Thoracic aorta (tissue), 2 donors: ENCODE data around the gene CFAP65. TPM values are rescaled to one million over a fixed set of nuclear protein-coding genes. Genes with fewer than 3 reads are reported as not detected.

Experiments
- ATAC-seq: fragments of 150-250 bp; one replicate; pipeline ENCODE4 v1.8.0; 2017; ENCODE audit warnings: low read depth; ENCODE audit not compliant: insufficient number of reproducible peaks, low FRiP score
- DNase-seq: peaks from one replicate; pipeline ENCODE4 v3.0.0-alpha.2; 2020; ENCODE audit warnings: low spot score
- H3K27ac ChIP-seq, 2 donors: fragments of 200-600 bp; sonication (generic); 1 replicate in 1 of 2; 2 replicates in 1 of 2; pipeline ENCODE4 v1.5.1; 2016; ENCODE audit warnings: mild to moderate bottlenecking in 2 of 2, moderate library complexity in 2 of 2
- H3K27me3 ChIP-seq: fragments of 200-600 bp; sonication (generic); replicated peaks from 2 replicates; pipeline ENCODE4 v1.6.0; 2016; ENCODE audit warnings: mild to moderate bottlenecking; ENCODE audit not compliant: insufficient read depth
- H3K36me3 ChIP-seq: fragments of 200-600 bp; sonication (generic); one replicate; pipeline ENCODE4 v1.5.1; 2016
- H3K4me1 ChIP-seq, 2 donors: fragments of 200-600 bp; sonication (generic); 1 replicate in 1 of 2; 2 replicates in 1 of 2; pipeline versions ENCODE4 v1.5.1 to v1.6.0; 2016; ENCODE audit warnings: low read depth in 2 of 2, mild to moderate bottlenecking in 1 of 2; ENCODE audit not compliant: control insufficient read depth in 1 of 2
- H3K4me3 ChIP-seq: fragments of 200-600 bp; sonication (generic); 2 replicates; pipeline ENCODE4 v1.5.1; 2016; ENCODE audit warnings: mild to moderate bottlenecking
- H3K9me3 ChIP-seq: fragments of 200-600 bp; sonication (generic); 2 replicates; pipeline ENCODE4 v1.5.1; 2016
- total RNA-seq, 2 donors: library from RNA; depleted of rRNA; stranded (reverse); fragments of >200 nt; gene quantifications; one replicate each; pipeline versions ENCODE4 v1.1.0 to v1.2.3, GENCODE V29; 2016
- TF ChIP-seq, protein P1 (sequence below): fragments of 200-600 bp; sonication (generic); IDR thresholded peaks from one replicate; pipeline ENCODE4 v1.5.1; 2019; ENCODE audit warnings: antibody characterized with exemption

Gene CFAP65, protein sequence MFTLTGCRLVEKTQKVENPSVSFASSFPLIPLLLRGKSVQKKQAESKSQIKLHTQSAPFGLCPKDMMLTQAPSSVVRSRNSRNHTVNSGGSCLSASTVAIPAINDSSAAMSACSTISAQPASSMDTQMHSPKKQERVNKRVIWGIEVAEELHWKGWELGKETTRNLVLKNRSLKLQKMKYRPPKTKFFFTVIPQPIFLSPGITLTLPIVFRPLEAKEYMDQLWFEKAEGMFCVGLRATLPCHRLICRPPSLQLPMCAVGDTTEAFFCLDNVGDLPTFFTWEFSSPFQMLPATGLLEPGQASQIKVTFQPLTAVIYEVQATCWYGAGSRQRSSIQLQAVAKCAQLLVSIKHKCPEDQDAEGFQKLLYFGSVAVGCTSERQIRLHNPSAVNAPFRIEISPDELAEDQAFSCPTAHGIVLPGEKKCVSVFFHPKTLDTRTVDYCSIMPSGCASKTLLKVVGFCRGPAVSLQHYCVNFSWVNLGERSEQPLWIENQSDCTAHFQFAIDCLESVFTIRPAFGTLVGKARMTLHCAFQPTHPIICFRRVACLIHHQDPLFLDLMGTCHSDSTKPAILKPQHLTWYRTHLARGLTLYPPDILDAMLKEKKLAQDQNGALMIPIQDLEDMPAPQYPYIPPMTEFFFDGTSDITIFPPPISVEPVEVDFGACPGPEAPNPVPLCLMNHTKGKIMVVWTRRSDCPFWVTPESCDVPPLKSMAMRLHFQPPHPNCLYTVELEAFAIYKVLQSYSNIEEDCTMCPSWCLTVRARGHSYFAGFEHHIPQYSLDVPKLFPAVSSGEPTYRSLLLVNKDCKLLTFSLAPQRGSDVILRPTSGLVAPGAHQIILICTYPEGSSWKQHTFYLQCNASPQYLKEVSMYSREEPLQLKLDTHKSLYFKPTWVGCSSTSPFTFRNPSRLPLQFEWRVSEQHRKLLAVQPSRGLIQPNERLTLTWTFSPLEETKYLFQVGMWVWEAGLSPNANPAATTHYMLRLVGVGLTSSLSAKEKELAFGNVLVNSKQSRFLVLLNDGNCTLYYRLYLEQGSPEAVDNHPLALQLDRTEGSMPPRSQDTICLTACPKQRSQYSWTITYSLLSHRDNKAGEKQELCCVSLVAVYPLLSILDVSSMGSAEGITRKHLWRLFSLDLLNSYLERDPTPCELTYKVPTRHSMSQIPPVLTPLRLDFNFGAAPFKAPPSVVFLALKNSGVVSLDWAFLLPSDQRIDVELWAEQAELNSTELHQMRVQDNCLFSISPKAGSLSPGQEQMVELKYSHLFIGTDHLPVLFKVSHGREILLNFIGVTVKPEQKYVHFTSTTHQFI (N-terminal part only)
- not detected for total RNA-seq

DNA sequence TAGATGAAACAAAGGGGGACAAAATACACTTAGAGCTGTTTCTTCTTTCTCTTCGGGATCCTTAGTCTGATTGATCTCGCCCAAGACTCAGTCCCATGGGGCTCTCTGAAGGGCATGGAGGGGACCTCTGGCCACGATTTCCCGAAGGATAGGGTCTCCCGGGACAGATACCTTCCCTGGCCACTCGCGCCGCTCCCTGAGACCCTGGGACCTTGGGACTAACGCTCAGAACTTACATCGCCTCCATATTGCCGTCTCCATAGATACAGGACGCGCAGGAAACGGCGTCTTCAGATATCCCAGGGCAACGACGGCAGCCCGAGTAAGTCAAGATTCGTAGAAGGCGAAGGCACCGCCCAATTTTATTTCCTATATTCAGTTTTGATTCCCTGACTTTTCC is at the start of gene CFAP65:
Gene CFAP65, minus strand, starts transcription at position 265 of the 400 bp plus-strand sequence. CDS start 2,468 bp downstream, outside the sequence.
- no peaks in the 10 kb centered on the region for H3K36me3 ChIP-seq
- H3K27ac ChIP-seq: no peak within 1 kb of the TSS
- H3K9me3 ChIP-seq: no peaks in the 10 kb centered on the region
- DNase-seq (no peak), ATAC-seq (no peak)
- no peaks in the 10 kb centered on the region for H3K27me3 ChIP-seq
- TF ChIP-seq, protein P1, sequence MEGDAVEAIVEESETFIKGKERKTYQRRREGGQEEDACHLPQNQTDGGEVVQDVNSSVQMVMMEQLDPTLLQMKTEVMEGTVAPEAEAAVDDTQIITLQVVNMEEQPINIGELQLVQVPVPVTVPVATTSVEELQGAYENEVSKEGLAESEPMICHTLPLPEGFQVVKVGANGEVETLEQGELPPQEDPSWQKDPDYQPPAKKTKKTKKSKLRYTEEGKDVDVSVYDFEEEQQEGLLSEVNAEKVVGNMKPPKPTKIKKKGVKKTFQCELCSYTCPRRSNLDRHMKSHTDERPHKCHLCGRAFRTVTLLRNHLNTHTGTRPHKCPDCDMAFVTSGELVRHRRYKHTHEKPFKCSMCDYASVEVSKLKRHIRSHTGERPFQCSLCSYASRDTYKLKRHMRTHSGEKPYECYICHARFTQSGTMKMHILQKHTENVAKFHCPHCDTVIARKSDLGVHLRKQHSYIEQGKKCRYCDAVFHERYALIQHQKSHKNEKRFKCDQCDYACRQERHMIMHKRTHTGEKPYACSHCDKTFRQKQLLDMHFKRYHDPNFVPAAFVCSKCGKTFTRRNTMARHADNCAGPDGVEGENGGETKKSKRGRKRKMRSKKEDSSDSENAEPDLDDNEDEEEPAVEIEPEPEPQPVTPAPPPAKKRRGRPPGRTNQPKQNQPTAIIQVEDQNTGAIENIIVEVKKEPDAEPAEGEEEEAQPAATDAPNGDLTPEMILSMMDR: no peak
- peak within 1 kb of the TSS; percentile 39 for H3K4me3 ChIP-seq
- H3K4me1 ChIP-seq: peaks cover 0 to 4% of the 10 kb centered on the region in 2 donors

DNA sequence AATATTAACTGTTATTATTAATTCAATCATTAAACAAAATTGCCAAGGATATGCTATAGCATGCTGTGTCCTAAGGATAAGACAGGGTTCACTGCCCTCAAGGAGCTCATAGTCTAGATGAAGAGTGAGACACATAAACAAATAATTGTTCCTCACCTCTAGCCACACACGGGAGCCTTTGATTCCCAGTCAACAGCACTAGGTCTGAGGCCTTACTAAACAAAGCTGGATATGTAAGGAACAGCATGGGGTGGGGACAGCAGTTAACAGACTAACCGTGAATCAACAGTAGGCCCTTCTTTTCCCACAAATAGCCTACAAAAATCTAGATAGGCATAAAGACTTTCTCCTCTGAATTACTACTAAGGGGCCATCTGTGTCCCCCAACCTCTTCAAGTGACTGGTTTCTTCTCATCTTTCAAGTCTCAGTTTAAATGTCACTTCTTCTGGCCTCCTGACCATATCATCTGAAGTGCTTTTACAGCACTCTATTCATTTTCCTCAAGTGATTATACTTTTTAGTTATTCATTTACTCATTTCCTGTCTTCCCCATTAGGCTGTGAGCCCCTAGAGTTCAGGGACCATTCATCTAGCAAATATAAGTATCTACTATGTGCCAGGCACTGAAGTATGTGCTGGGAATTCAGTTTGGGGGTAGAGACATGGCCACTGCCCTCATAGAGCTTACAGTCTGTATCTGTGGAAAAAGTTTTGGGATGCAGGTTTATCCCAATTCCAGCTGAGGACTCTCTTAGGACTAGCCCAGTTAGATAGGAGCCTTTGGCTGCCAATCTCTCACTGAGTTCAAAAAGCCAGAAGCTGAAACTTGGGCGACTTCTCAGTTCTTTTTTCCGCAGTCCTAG is 49.4 kb upstream of the CFAP65 start:
- Histone ChIP-seq H3K27ac (no peak overlapping the region), H3K4me3 (no peak overlapping the region), H3K4me1 (no peaks in the 10 kb centered on the region), H3K27me3 (no peaks in the 10 kb centered on the region), H3K36me3 (peaks cover 8% of the 10 kb centered on the region), H3K9me3 (no peaks in the 10 kb centered on the region)
- no peak for ATAC-seq
- no peak for DNase-seq
- TF ChIP-seq, protein P1: no peak

DNA sequence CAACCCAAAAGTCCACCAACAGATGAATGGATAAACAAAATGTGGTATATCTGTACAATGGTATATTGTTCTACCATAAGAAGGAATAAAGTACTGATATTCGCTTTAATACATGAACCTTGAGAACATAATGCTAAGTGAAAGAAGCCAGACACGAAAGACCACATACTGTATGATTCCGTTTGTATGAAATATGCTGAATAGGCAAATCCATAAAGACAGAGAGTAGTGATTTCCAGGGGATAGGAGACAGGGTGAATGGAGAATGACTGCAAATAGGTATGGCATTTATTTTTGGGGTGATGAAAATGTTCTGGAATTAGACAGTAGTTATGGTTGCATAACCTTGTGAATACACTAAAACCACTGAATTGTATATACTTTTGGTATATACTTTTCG is 48.0 kb upstream of the CFAP65 start:
- H3K4me3 ChIP-seq: no peak overlapping the region
- H3K4me1 ChIP-seq: no peaks in the 10 kb centered on the region
- TF ChIP-seq, protein P1: no peak
- H3K36me3 ChIP-seq: no peaks in the 10 kb centered on the region
- H3K9me3 ChIP-seq: no peaks in the 10 kb centered on the region
- H3K27me3 ChIP-seq: no peaks in the 10 kb centered on the region
- no peak overlapping the region for H3K27ac ChIP-seq
- no peak for ATAC-seq
- no peak for DNase-seq

DNA sequence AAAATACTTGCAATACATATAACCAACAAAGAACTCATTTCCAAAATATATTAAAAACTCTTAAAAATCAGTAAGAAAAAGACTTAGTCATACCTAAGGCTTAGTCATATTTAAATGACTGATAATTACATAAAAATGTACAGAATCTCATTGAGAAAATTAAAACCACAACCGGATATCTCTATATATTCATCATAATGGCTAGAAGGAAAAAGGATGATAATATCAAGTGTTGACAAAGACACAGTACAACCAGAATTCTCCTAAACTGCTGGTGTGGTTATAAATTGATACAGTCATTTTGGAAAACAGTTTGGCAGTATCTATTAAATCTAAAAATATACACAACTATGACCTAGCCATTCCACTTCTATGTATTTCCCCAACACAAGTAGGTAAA is 46.5 kb upstream of the CFAP65 start:
- no peaks in the 10 kb centered on the region for H3K36me3 ChIP-seq
- no peak overlapping the region for H3K27ac ChIP-seq
- TF ChIP-seq, protein P1: no peak
- ATAC-seq (no peak), DNase-seq (no peak)
- no peaks in the 10 kb centered on the region for H3K9me3 ChIP-seq
- no peaks in the 10 kb centered on the region for H3K27me3 ChIP-seq
- H3K4me3 ChIP-seq: no peak overlapping the region
- no peaks in the 10 kb centered on the region for H3K4me1 ChIP-seq
